ENCODE results near the gene CCL2.
A peak's percentile ranks its signal among the peaks of the same experiment; 100 is the strongest.
"Not testable (repeated sequence)": the region's sequence is repeated elsewhere in the genome, so short reads cannot be mapped to it uniquely, and the experiment has no call there.

The CCL2 gene

GRCh38 chr17:34254651-34255380 lies at the start of gene CCL2:
TSS of gene CCL2 (plus strand) at chr17:34255285. CDS start at chr17:34255350, 65 bp downstream.
- DNase-seq = peak; percentile 79

- no peak for DNase-seq
Measured at GRCh38 chr17:34205401-34205800, 49.7 kb upstream of the CCL2 start.

GRCh38 chr17:34206569-34206968 lies 48.5 kb upstream of the CCL2 start:
- no peak for DNase-seq

- DNase-seq = no peak
Measured at GRCh38 chr17:34207572-34207971, 47.5 kb upstream of the CCL2 start.

- no peak for DNase-seq
Measured at GRCh38 chr17:34218748-34219147, 36.3 kb upstream of the CCL2 start.

GRCh38 chr17:34219405-34219804 lies 35.7 kb upstream of the CCL2 start:
- DNase-seq = no peak

GRCh38 chr17:34220045-34220751 lies 34.9 kb upstream of the CCL2 start:
- no peak for DNase-seq

GRCh38 chr17:34220752-34221395 lies 34.2 kb upstream of the CCL2 start:
- no peak for DNase-seq

GRCh38 chr17:34221411-34221810 lies 33.7 kb upstream of the CCL2 start:
- no peak for DNase-seq

- no peak for DNase-seq
Measured at GRCh38 chr17:34222722-34223497, 32.2 kb upstream of the CCL2 start.

GRCh38 chr17:34225046-34225445 lies 30.0 kb upstream of the CCL2 start:
- no peak for DNase-seq

GRCh38 chr17:34226011-34226743 lies 28.9 kb upstream of the CCL2 start:
- DNase-seq = no peak

- DNase-seq = no peak
Measured at GRCh38 chr17:34226744-34227034, 28.4 kb upstream of the CCL2 start.

- not testable (repeated sequence) for DNase-seq
Measured at GRCh38 chr17:34227293-34227692, 27.8 kb upstream of the CCL2 start.

- DNase-seq = no peak
Measured at GRCh38 chr17:34227707-34228106, 27.4 kb upstream of the CCL2 start.

- no peak for DNase-seq
Measured at GRCh38 chr17:34228781-34229180, 26.3 kb upstream of the CCL2 start.

GRCh38 chr17:34230342-34230741 lies 24.7 kb upstream of the CCL2 start:
- DNase-seq = no peak

GRCh38 chr17:34234616-34235015 lies 20.5 kb upstream of the CCL2 start:
- DNase-seq = no peak

- no peak for DNase-seq
Measured at GRCh38 chr17:34235389-34236028, 19.6 kb upstream of the CCL2 start.

- no peak for DNase-seq
Measured at GRCh38 chr17:34236281-34236892, 18.7 kb upstream of the CCL2 start.

- no peak for DNase-seq
Measured at GRCh38 chr17:34237458-34237857, 17.6 kb upstream of the CCL2 start.

GRCh38 chr17:34241062-34241461 lies 14.0 kb upstream of the CCL2 start:
- no peak for DNase-seq
